ENCODE data around the gene HACL1.

DNA sequence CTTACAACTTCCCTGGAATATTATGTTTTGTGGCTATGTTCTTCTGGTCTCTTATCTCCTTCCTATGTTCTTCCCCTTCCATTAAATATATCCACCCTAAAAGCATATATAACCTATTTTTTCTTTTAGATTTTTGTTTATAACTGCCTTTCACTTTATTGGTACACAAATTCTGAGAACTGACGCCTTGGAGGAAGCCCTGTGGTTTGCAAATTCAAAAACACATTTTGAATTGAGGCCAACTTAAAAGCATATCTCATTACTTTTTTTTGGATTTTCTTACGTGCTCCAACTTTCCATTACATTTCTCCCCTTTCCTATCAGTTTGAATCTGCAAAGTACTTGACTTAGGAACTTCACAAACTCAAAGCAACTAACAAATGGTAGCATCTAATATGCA lies 64.5 kb downstream of the HACL1 start:
- no peak for TF ChIP-seq POLR2A (IDR thresholded peaks at IDR 0.05)
- TF ChIP-seq, protein P1, sequence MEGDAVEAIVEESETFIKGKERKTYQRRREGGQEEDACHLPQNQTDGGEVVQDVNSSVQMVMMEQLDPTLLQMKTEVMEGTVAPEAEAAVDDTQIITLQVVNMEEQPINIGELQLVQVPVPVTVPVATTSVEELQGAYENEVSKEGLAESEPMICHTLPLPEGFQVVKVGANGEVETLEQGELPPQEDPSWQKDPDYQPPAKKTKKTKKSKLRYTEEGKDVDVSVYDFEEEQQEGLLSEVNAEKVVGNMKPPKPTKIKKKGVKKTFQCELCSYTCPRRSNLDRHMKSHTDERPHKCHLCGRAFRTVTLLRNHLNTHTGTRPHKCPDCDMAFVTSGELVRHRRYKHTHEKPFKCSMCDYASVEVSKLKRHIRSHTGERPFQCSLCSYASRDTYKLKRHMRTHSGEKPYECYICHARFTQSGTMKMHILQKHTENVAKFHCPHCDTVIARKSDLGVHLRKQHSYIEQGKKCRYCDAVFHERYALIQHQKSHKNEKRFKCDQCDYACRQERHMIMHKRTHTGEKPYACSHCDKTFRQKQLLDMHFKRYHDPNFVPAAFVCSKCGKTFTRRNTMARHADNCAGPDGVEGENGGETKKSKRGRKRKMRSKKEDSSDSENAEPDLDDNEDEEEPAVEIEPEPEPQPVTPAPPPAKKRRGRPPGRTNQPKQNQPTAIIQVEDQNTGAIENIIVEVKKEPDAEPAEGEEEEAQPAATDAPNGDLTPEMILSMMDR (IDR thresholded peaks at IDR 0.05) = no peak
